ENCODE results near the gene ADNP. TPM values are rescaled to one million over a fixed set of nuclear protein-coding genes. Genes with fewer than 3 reads are reported as not detected.

The ADNP gene
- total and polyA plus RNA-seq, 10 of the 15 experiments (the other 5 are each of a cell fraction or from before 2014, with no cell fraction given) = 23.0 to 74.4 (median 34.9) TPM

DNA sequence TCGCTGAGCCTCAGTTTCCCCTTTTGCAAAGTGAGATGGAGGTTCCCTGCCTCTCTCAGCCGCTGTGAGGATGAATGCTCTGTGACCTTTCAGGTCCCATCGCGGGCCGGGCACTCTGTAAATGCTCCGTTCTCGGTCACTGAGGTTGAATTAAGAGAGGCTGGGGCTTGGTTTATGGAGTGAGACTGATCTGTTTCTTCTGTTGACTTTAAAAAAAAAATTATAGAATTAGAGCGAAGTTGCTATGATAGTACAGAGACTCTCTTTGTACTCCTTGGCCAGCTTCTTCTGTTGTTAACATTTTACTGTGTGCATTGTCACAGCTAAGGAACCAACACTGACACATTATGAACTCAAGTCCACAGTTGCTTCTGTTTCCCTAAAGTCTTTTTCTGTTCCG is 64.4 kb downstream of the ADNP start:
- ChIA-PET POLR2A (no interaction called here), SMC1A (ENCODE audit: uncharacterized antibody, unreplicated experiment) (interaction anchor here (0.6 kb wide), 1 partner anchor 54 kb away, joined by 3 read pairs; no protein-coding TSS in a partner anchor)
- H4K20me1 ChIP-seq (ENCODE audit: control insufficient read depth, insufficient read depth) = no peaks in the 10 kb centered on the region

More for the DNA sequence above, 64.4 kb downstream of the ADNP start:
- FAIRE-seq (no peak), DNase-seq (ENCODE audit: low read depth, low spot score) (no peak), ATAC-seq (no peak)
- Histone ChIP-seq H3K9me3 (replicated peaks; ENCODE audit: control insufficient read depth, insufficient read depth, low read length) (no peaks in the 10 kb centered on the region), H3K4me3 (no peak overlapping the region), H3K4me1 (ENCODE audit: control insufficient read depth, insufficient read depth, low read length) (no peaks in the 10 kb centered on the region), H3K36me3 (ENCODE audit: control insufficient read depth in 2 of 2, insufficient read depth in 2 of 2, low read length in 1 of 2) (peaks cover 0 to 2% of the 10 kb centered on the region in 2 experiments; a peak in 1 of 4 replicates), H3K9ac (ENCODE audit: control insufficient read depth, insufficient read depth, low read length) (no peak overlapping the region), H3K4me2 (ENCODE audit: control insufficient read depth, insufficient read depth) (no peak overlapping the region), H2AFZ (ENCODE audit: control insufficient read depth, low read depth, low read length) (no peak overlapping the region), H3K27me3 (replicated peaks in 1 of 2; ENCODE audit: control insufficient read depth in 2 of 2, insufficient read depth in 2 of 2, low read length in 1 of 2) (no peaks in the 10 kb centered on the region), H3K79me2 (ENCODE audit: control insufficient read depth, insufficient read depth, low read length) (no peaks in the 10 kb centered on the region; the same call in 1 of the 2 replicates), H3K27ac (ENCODE audit: control insufficient read depth, insufficient read depth) (no peak overlapping the region)
- no TSS peak for BruUV-seq (replicated peaks)
- TF ChIP-seq RBBP5 (conservative IDR thresholded peaks at IDR 0.05) (no peak), HDGF (IDR thresholded peaks at IDR 0.05) (no peak), TBL1XR1 (IDR thresholded peaks at IDR 0.05; ENCODE audit: low read depth, low read length) (no peak), IKZF2 (IDR thresholded peaks at IDR 0.05) (no peak), ZNF274 (IDR thresholded peaks at IDR 0.05; ENCODE audit: insufficient read depth, insufficient read length) (no peak), YY1 (IDR thresholded peaks at IDR 0.05; ENCODE audit: low read depth, low read length) (no peak), TCF12 (IDR thresholded peaks at IDR 0.05; ENCODE audit: low read depth, low read length) (no peak), ZNF622 (IDR thresholded peaks at IDR 0.05) (no peak), YBX1 (IDR thresholded peaks at IDR 0.05) (no peak), SMAD1 (IDR thresholded peaks at IDR 0.05; ENCODE audit: low read depth, partially characterized antibody) (no peak), KAT2A (conservative IDR thresholded peaks at IDR 0.05; ENCODE audit: control insufficient read depth, low read depth, low read length) (no peak), MYB (IDR thresholded peaks at IDR 0.05; ENCODE audit: borderline replicate concordance, low read depth, low read length) (no peak), MYC (IDR thresholded peaks at IDR 0.05; ENCODE audit: insufficient read depth, insufficient read length, insufficient replicate concordance, low read length, severe bottlenecking) (no peak), NBN (IDR thresholded peaks at IDR 0.05) (no peak), HCFC1 (IDR thresholded peaks at IDR 0.05; ENCODE audit: low read length) (no peak), SUZ12 (IDR thresholded peaks at IDR 0.05; ENCODE audit: unreplicated experiment) (no peak), EED (IDR thresholded peaks at IDR 0.05; ENCODE audit: low read depth) (no peak)
- TF ChIP-seq, protein P1, sequence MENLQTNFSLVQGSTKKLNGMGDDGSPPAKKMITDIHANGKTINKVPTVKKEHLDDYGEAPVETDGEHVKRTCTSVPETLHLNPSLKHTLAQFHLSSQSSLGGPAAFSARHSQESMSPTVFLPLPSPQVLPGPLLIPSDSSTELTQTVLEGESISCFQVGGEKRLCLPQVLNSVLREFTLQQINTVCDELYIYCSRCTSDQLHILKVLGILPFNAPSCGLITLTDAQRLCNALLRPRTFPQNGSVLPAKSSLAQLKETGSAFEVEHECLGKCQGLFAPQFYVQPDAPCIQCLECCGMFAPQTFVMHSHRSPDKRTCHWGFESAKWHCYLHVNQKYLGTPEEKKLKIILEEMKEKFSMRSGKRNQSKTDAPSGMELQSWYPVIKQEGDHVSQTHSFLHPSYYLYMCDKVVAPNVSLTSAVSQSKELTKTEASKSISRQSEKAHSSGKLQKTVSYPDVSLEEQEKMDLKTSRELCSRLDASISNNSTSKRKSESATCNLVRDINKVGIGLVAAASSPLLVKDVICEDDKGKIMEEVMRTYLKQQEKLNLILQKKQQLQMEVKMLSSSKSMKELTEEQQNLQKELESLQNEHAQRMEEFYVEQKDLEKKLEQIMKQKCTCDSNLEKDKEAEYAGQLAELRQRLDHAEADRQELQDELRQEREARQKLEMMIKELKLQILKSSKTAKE (IDR thresholded peaks at IDR 0.05; ENCODE audit: low read depth, poor library complexity, severe bottlenecking) = no peak
- TF ChIP-seq, protein P2, sequence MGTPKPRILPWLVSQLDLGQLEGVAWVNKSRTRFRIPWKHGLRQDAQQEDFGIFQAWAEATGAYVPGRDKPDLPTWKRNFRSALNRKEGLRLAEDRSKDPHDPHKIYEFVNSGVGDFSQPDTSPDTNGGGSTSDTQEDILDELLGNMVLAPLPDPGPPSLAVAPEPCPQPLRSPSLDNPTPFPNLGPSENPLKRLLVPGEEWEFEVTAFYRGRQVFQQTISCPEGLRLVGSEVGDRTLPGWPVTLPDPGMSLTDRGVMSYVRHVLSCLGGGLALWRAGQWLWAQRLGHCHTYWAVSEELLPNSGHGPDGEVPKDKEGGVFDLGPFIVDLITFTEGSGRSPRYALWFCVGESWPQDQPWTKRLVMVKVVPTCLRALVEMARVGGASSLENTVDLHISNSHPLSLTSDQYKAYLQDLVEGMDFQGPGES (IDR thresholded peaks at IDR 0.05) = no peak
- TF ChIP-seq, protein P3, sequence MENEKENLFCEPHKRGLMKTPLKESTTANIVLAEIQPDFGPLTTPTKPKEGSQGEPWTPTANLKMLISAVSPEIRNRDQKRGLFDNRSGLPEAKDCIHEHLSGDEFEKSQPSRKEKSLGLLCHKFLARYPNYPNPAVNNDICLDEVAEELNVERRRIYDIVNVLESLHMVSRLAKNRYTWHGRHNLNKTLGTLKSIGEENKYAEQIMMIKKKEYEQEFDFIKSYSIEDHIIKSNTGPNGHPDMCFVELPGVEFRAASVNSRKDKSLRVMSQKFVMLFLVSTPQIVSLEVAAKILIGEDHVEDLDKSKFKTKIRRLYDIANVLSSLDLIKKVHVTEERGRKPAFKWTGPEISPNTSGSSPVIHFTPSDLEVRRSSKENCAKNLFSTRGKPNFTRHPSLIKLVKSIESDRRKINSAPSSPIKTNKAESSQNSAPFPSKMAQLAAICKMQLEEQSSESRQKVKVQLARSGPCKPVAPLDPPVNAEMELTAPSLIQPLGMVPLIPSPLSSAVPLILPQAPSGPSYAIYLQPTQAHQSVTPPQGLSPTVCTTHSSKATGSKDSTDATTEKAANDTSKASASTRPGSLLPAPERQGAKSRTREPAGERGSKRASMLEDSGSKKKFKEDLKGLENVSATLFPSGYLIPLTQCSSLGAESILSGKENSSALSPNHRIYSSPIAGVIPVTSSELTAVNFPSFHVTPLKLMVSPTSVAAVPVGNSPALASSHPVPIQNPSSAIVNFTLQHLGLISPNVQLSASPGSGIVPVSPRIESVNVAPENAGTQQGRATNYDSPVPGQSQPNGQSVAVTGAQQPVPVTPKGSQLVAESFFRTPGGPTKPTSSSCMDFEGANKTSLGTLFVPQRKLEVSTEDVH (IDR thresholded peaks at IDR 0.05; ENCODE audit: low read depth, partially characterized antibody) = no peak
- ChIA-PET RAD21 (ENCODE audit: unreplicated experiment) (no interaction called here), CTCF (no interaction called here)
- in situ Hi-C loops (cut with MboI) = no loop called here
- intact Hi-C loops (cut with micrococcal nuclease; ENCODE audit: unreplicated experiment) = no loop called here
- WGBS (ENCODE audit: insufficient coverage, insufficient replicate concordance, low lambda C conversion rate, missing lambda C conversion rate) = 96% methylated on average over 9 of the region's 9 CpGs

Data from GM12878 (cell line).